Fibroblast of villous mesenchyme (primary cell): ENCODE results near the gene MOCS2. TPM values are rescaled to one million over a fixed set of nuclear protein-coding genes. Genes with fewer than 3 reads are reported as not detected.
A peak's percentile ranks its signal among the peaks of the same experiment; 100 is the strongest.

Experiments
- DNase-seq: peaks from one replicate; pipeline ENCODE4 v3.0.0-alpha.2; 2010; ENCODE audit warnings: low read depth
- H3K4me3 ChIP-seq: 2 replicates; pipeline ENCODE4 v1.5.1; 2011; ENCODE audit warnings: low read depth, mild to moderate bottlenecking, low read length
- total RNA-seq: library from RNA; depleted of rRNA; stranded (reverse); fragments of >200 nt; gene quantifications from 2 replicates; pipeline ENCODE4 v1.2.3, GENCODE V29; 2012
- TF ChIP-seq, protein P1 (sequence below): IDR thresholded peaks from 2 replicates; pipeline ENCODE4 v1.5.1; 2012; ENCODE audit warnings: low read depth, mild to moderate bottlenecking, low read length; ENCODE audit not compliant: insufficient read depth

Gene MOCS2
- total RNA-seq, 1 donor, result 60.9 TPM

DNA sequence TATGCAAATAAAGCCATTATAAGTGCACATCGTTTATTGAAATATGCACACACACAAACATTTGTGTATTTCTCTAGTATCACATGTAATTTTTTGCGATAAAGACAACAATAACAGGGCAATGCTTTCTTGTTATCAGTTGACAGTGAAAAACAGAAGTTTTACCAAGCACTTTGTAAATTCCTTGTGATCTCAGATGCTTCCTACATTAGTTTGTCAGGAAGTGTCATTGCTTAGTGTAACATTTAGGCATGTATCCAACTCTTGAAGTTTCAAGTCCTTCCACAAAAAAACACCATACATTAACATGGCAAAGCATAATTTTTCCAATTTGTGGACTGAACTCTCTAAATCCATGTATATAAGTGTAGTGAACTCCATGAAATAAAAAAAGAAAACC lies 46.4 kb downstream of the MOCS2 start:
- DNase-seq, result peak; percentile 34

DNA sequence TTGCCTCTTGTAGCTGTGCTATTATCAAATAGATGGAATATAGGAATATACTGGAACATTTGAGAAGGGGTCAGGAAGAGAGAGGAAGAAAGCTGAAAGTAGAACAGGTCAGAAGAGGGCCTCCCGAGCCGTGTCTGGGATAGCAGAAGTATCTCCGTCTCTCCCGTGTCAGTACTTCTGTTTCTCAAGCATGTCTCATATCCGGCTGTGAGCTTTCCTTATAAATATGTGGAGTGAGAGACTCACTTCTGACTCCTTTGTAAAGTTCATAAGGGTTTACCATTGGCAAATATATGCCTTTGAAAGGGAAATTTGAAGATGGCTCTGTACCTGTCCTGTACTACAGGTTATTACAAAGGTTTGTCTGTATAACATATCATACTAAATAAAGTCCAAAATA lies 50.3 kb downstream of the MOCS2 start:
- TF ChIP-seq, protein P1, sequence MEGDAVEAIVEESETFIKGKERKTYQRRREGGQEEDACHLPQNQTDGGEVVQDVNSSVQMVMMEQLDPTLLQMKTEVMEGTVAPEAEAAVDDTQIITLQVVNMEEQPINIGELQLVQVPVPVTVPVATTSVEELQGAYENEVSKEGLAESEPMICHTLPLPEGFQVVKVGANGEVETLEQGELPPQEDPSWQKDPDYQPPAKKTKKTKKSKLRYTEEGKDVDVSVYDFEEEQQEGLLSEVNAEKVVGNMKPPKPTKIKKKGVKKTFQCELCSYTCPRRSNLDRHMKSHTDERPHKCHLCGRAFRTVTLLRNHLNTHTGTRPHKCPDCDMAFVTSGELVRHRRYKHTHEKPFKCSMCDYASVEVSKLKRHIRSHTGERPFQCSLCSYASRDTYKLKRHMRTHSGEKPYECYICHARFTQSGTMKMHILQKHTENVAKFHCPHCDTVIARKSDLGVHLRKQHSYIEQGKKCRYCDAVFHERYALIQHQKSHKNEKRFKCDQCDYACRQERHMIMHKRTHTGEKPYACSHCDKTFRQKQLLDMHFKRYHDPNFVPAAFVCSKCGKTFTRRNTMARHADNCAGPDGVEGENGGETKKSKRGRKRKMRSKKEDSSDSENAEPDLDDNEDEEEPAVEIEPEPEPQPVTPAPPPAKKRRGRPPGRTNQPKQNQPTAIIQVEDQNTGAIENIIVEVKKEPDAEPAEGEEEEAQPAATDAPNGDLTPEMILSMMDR, result no peak
- H3K4me3 ChIP-seq, result no peak overlapping the region
- peak; percentile 38 for DNase-seq

More for the DNA sequence above, 46.4 kb downstream of the MOCS2 start:
- no peak overlapping the region for H3K4me3 ChIP-seq
- TF ChIP-seq, protein P1, result no peak

DNA sequence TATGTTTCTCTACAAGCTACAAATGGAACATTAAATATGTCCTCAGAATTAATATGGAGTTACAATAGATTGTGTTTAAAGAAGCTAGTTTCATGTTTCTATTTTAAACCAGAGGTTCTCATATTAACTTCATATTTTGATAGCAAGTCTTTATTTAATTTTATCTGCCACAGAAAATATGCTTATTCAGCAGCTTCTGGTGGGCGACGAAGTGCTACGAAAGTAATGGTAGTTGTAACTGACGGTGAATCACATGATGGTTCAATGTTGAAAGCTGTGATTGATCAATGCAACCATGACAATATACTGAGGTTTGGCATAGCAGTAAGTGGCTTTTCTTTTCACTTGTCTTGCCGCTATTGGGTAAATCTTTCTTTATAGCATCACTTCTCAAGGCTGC lies 54.2 kb downstream of the MOCS2 start:
- DNase-seq, result no peak
- TF ChIP-seq, protein P1, result no peak
- H3K4me3 ChIP-seq, result no peak overlapping the region

DNA sequence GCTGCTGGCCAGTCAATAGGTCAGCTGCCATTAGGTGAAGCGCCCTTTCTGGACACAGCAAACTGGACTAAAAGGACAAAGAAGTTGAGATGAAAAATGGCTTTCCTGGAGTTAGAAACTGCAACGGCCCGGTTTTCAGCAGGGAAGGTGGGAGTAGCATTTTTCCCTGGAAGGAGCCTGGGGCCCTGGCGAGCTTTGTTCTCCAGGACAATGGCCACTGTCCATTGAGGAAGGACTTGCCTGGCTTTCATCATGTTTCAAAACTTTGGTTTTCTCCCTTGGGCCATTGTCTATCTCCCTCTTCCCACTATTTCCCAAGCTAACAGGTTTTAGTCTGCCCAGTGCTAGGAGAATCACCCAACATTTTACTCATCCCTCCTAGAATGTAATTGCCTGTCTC lies 56.2 kb downstream of the MOCS2 start:
- TF ChIP-seq, protein P1, result no peak
- DNase-seq, result no peak
- no peak overlapping the region for H3K4me3 ChIP-seq

DNA sequence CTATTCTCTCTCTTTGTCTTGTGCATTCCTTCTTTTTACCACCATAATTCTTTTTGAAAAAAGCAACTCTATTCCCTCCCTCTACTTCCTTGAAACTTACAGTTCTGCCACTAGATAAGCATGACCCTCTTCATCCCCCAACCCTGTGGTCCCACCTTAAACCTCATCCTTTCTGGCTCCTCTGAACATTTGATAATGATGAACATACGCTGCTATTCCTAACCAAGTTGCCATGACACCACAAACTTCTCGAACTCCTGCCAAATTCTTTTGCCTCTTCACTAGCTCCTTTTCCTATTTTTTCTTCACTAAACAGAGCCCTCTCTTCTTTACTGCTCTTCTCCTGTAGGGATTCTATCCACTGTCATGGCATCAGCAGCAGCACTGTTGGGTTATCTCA lies 57.1 kb downstream of the MOCS2 start:
- no peak for DNase-seq
- H3K4me3 ChIP-seq, result no peak overlapping the region
- TF ChIP-seq, protein P1, result no peak

DNA sequence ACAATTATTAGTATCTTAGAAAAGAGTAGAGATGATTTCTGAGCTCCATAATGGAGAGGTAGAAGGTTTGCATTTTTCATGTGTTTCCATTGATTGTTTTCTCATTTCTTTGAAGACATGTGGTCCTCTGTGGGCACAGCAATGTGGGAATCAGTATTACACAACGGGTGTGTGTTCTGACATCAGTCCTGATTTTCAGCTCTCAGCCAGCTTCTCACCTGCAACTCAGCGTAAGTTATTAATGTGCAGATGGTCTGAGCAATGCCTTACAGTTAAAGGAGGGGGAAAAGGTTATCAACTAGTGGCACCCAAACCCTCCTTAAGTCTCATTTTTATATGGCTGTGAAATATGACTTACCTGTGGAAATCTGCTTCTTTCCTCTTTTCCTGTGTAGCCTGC lies 61.3 kb downstream of the MOCS2 start:
- no peak overlapping the region for H3K4me3 ChIP-seq
- TF ChIP-seq, protein P1, result no peak
- DNase-seq, result no peak

Other genes with a start within 250 kb of the MOCS2 start
- 16.4 and 35.0 TPM in 2 replicates for gene ITGA2, start 120.4 kb downstream of the MOCS2 start, total RNA-seq